AG04449 (cell line): ENCODE results near the gene KCTD15.

Experiments
- CTCF ChIA-PET: fragments of 350-600 bp; formaldehyde crosslinking; extraction: SDS; loops from one replicate; lab custom pipeline; 2021; ENCODE audit warnings: antibody characterized with exemption; lab: Yijun Ruan, JAX
- POLR2A ChIA-PET: fragments of 400-600, 350-600 bp; formaldehyde crosslinking; extraction: SDS; loops from one replicate; lab custom pipeline; 2020; ENCODE audit warnings: antibody characterized with exemption, inconsistent platforms; lab: Yijun Ruan, JAX
- DNase-seq: peaks from one replicate; pipeline ENCODE4 v3.0.0-alpha.2; 2010; ENCODE audit warnings: low read depth, low spot score
- H3K4me3 ChIP-seq: 2 replicates; pipeline ENCODE4 v1.5.1; 2011; ENCODE audit warnings: low read depth, mild to moderate bottlenecking, control low read depth, low read length
- CTCF ChIP-seq: IDR thresholded peaks from one replicate; pipeline ENCODE4 v1.5.1; 2011; ENCODE audit warnings: mild to moderate bottlenecking, moderate library complexity, low read length, control low read depth, inconsistent platforms; ENCODE audit not compliant: insufficient read depth; ENCODE audit errors: missing control alignments

KCTD15 gene

GRCh38 chr19:33772102-33772857 lies 24.4 kb upstream of the KCTD15 start:
- no peak for DNase-seq
- ChIA-PET CTCF (interaction anchor here (0.9 to 9.9 kb wide), 14 partner anchors 10 to 537 kb away, joined by 3 to 311 read pairs (median 7); no protein-coding TSS in a partner anchor), POLR2A (no interaction called here)
- no peak for TF ChIP-seq CTCF
- no peak overlapping the region for H3K4me3 ChIP-seq

GRCh38 chr19:33772858-33773180 lies 23.9 kb upstream of the KCTD15 start:
- ChIA-PET CTCF (interaction anchor here (0.9 to 9.9 kb wide), 8 partner anchors 9 to 364 kb away, joined by 3 to 311 read pairs (median 14); no protein-coding TSS in a partner anchor), POLR2A (no interaction called here)
- TF ChIP-seq CTCF: no peak
- no peak for DNase-seq
- H3K4me3 ChIP-seq: no peak overlapping the region

- no peak for TF ChIP-seq CTCF
- ChIA-PET CTCF (interaction anchor here (0.7 to 9.9 kb wide), 8 partner anchors 14 to 358 kb away, joined by 3 to 311 read pairs (median 11); no protein-coding TSS in a partner anchor), POLR2A (no interaction called here)
- DNase-seq: no peak
- no peak overlapping the region for H3K4me3 ChIP-seq
Observed at GRCh38 chr19:33773704-33774624, 22.7 kb upstream of the KCTD15 start.

- CTCF ChIA-PET: interaction anchor here (1.1 to 9.9 kb wide), 6 partner anchors 222 to 359 kb away, joined by 3 to 311 read pairs (median 7); no protein-coding TSS in a partner anchor
- POLR2A ChIA-PET: no interaction called here
- TF ChIP-seq CTCF: no peak
Observed at GRCh38 chr19:33774751-33775150, 21.9 kb upstream of the KCTD15 start.

GRCh38 chr19:33775731-33776487 lies 20.8 kb upstream of the KCTD15 start:
- no peak for DNase-seq
- H3K4me3 ChIP-seq: no peak overlapping the region
- no peak for TF ChIP-seq CTCF
- CTCF ChIA-PET: interaction anchor here (1.1 to 10.3 kb wide), 10 partner anchors 12 to 369 kb away, joined by 3 to 311 read pairs (median 22); no protein-coding TSS in a partner anchor
- POLR2A ChIA-PET: no interaction called here

More at GRCh38 chr19:33774751-33775150, 21.9 kb upstream of the KCTD15 start:
- DNase-seq: no peak
- H3K4me3 ChIP-seq: no peak overlapping the region
